Gastrocnemius medialis (tissue), 4 donors: ENCODE data around the gene UBE2V1. TPM values are rescaled to one million over a fixed set of nuclear protein-coding genes. Genes with fewer than 3 reads are reported as not detected.
"Not testable (repeated sequence)": the region's sequence is repeated elsewhere in the genome, so short reads cannot be mapped to it uniquely, and the experiment has no call there.

Experiments used
- ATAC-seq, 2 donors: fragments of 150-250 bp; one replicate each; pipeline ENCODE4 v1.9.1; 2016
- DNase-seq, 2 donors: peaks; one replicate each; pipeline ENCODE4 v3.0.0-alpha.2; 2019
- H3K27ac ChIP-seq, 4 donors: fragments of 200-600 bp; sonication (generic); 1 replicate in 1 of 4; 2 replicates in 3 of 4; pipeline ENCODE4 v1.5.1; 2016 to 2018; ENCODE audit warnings: mild to moderate bottlenecking in 2 of 4, moderate library complexity in 1 of 4
- H3K27me3 ChIP-seq, 3 donors: fragments of 200-600 bp; sonication (generic) in 2 of 3; 1 replicate in 1 of 3; 2 replicates in 2 of 3; pipeline versions ENCODE4 v1.5.1 to v1.6.0; 2016 to 2019; ENCODE audit warnings: mild to moderate bottlenecking in 1 of 3, moderate library complexity in 1 of 3
- H3K36me3 ChIP-seq, 2 donors: fragments of 200-600 bp; sonication (generic) in 1 of 2; one replicate each; pipeline ENCODE4 v1.5.1; 2017 to 2018
- H3K4me1 ChIP-seq, 2 donors: fragments of 200-600 bp; sonication (generic) in 1 of 2; one replicate each; pipeline ENCODE4 v1.5.1; 2016 to 2017; ENCODE audit warnings: mild to moderate bottlenecking in 2 of 2
- H3K4me3 ChIP-seq, 4 donors: fragments of 200-600 bp; sonication (generic) in 3 of 4; 1 replicate in 1 of 4; 2 replicates in 3 of 4; pipeline ENCODE4 v1.5.1; 2016 to 2019; ENCODE audit warnings: mild to moderate bottlenecking in 2 of 4
- H3K9me3 ChIP-seq, 3 donors: fragments of 200-600 bp; sonication (generic) in 2 of 3; 1 replicate in 1 of 3; 2 replicates in 2 of 3; pipeline ENCODE4 v1.5.1; 2016 to 2019
- CTCF ChIP-seq, 5 experiments: fragments of 450-650 bp in 3 of 5; fragments of 200-600 bp in 2 of 5; sonication (generic) in 2 of 5; IDR thresholded peaks in 4 of 5; conservative IDR thresholded peaks in 1 of 5; 1 replicate in 4 of 5; 2 replicates in 1 of 5; pipeline ENCODE4 v1.5.1; 2016 to 2019; ENCODE audit warnings: antibody characterized with exemption in 5 of 5, mild to moderate bottlenecking in 3 of 5, moderate library complexity in 3 of 5
- POLR2A ChIP-seq, 2 donors: fragments of 450-650 bp; IDR thresholded peaks; one replicate each; pipeline ENCODE4 v1.6.1; 2017; ENCODE audit warnings: antibody characterized with exemption in 2 of 2, mild to moderate bottlenecking in 2 of 2, moderate library complexity in 2 of 2
- in situ Hi-C, 4 donors: fragments of 200-750 bp; cut with MboI; loops; one replicate each; pipeline versions ENCODE4 v1.15.0 to v1.8.0; 2017; ENCODE audit warnings: low sequenced_read_pairs in 4 of 4
- intact Hi-C: fragments of 100-400 bp; cut with DNase I; formaldehyde crosslinking; loops from one replicate; pipeline ENCODE4 v1.15.1; 2023; ENCODE audit warnings: low total_unique reads
- total RNA-seq, 4 donors: library from RNA; depleted of rRNA; stranded (reverse); fragments of >200 nt; gene quantifications; one replicate each; pipeline versions ENCODE4 v1.1.0 to v1.2.3, GENCODE V29; 2016

The UBE2V1 gene
- total RNA-seq, 4 donors from 2014 or later: 37.6 to 58.5 (median 46.9) TPM

GRCh38 chr20:50065325-50065615 is 47.7 kb downstream of the UBE2V1 start:
- in situ Hi-C loops (no loop called here), intact Hi-C loops (loop anchor here (5.0 kb wide), 1 partner anchor 563 kb away; no protein-coding TSS in a partner anchor)
- H3K27ac ChIP-seq: no peak overlapping the region
- TF ChIP-seq POLR2A (IDR thresholded peaks at IDR 0.05) (no peak), CTCF (IDR thresholded peaks at IDR 0.05 in 4 of 5, conservative IDR thresholded peaks at IDR 0.05 in 1 of 5) (no peak)
- no peak overlapping the region for H3K4me3 ChIP-seq
- no peaks in the 10 kb centered on the region for H3K36me3 ChIP-seq
- no peaks in the 10 kb centered on the region for H3K9me3 ChIP-seq
- DNase-seq (no peak), ATAC-seq (no peak)
- no peaks in the 10 kb centered on the region for H3K4me1 ChIP-seq
- no peaks in the 10 kb centered on the region for H3K27me3 ChIP-seq

- H3K9me3 ChIP-seq: not testable (repeated sequence)
Measured at GRCh38 chr20:50063763-50064162, 49.2 kb downstream of the UBE2V1 start.

GRCh38 chr20:50062006-50062838 is 50.7 kb downstream of the UBE2V1 start:
- ATAC-seq (no peak), DNase-seq (no peak)
- no peaks in the 10 kb centered on the region for H3K9me3 ChIP-seq
- in situ Hi-C loops: no loop called here
- H3K27ac ChIP-seq: no peak overlapping the region
- no peak for TF ChIP-seq CTCF (IDR thresholded peaks at IDR 0.05 in 4 of 5, conservative IDR thresholded peaks at IDR 0.05 in 1 of 5)
- no peak for TF ChIP-seq POLR2A (IDR thresholded peaks at IDR 0.05)
- H3K27me3 ChIP-seq: no peaks in the 10 kb centered on the region
- no peaks in the 10 kb centered on the region for H3K36me3 ChIP-seq
- no peak overlapping the region for H3K4me3 ChIP-seq
- intact Hi-C loops: no loop called here
- H3K4me1 ChIP-seq: no peaks in the 10 kb centered on the region

More at GRCh38 chr20:50063763-50064162, 49.2 kb downstream of the UBE2V1 start:
- ATAC-seq, H3K27ac ChIP-seq, intact Hi-C loops, H3K36me3 ChIP-seq, H3K27me3 ChIP-seq, H3K4me3 ChIP-seq, H3K4me1 ChIP-seq, DNase-seq, in situ Hi-C loops: not testable (repeated sequence)

GRCh38 chr20:50061151-50062005 is 51.6 kb downstream of the UBE2V1 start:
- TF ChIP-seq POLR2A (IDR thresholded peaks at IDR 0.05) (no peak), CTCF (IDR thresholded peaks at IDR 0.05 in 4 of 5, conservative IDR thresholded peaks at IDR 0.05 in 1 of 5) (no peak)
- Histone ChIP-seq H3K27ac (no peak overlapping the region), H3K27me3 (no peaks in the 10 kb centered on the region), H3K9me3 (no peaks in the 10 kb centered on the region), H3K36me3 (no peaks in the 10 kb centered on the region), H3K4me1 (no peaks in the 10 kb centered on the region), H3K4me3 (no peak overlapping the region)
- in situ Hi-C loops: no loop called here
- DNase-seq: no peak
- ATAC-seq: no peak
- intact Hi-C loops: no loop called here
